HL-60 (cell line): ENCODE data around the gene RAB31.

Source experiments
- DNase-seq, 2 experiments: peaks; one replicate each; pipeline ENCODE4 v3.0.0-alpha.2; 2010 to 2020; ENCODE audit warnings: low read depth in 1 of 2, low spot score in 1 of 2
- H3K27ac ChIP-seq: fragments of 250-450 bp; sonication (Bioruptor Pico); replicated peaks from 2 replicates; pipeline ENCODE4 v1.5.1; 2020; ENCODE audit warnings: mild to moderate bottlenecking, moderate library complexity
- H3K27me3 ChIP-seq: fragments of 250-450 bp; sonication (Bioruptor Pico); 2 replicates; pipeline ENCODE4 v1.5.1; 2021; ENCODE audit warnings: mild to moderate bottlenecking, moderate library complexity; ENCODE audit not compliant: insufficient read depth, poor library complexity, severe bottlenecking
- H3K4me3 ChIP-seq: replicated peaks from 2 replicates; pipeline ENCODE4 v1.5.1; 2011; ENCODE audit warnings: mild to moderate bottlenecking, control low read depth, low read length; ENCODE audit not compliant: insufficient read depth
- GABPA ChIP-seq: IDR thresholded peaks from 2 replicates; pipeline ENCODE4 v1.6.1; 2012; ENCODE audit warnings: low read depth
- POLR2AphosphoS5 ChIP-seq: IDR thresholded peaks from 2 replicates; pipeline ENCODE4 v1.6.1; 2012; ENCODE audit warnings: low read depth
- SPI1 ChIP-seq: IDR thresholded peaks from 2 replicates; pipeline ENCODE4 v1.6.1; 2012; ENCODE audit warnings: low read depth, mild to moderate bottlenecking, borderline replicate concordance
- TF ChIP-seq, protein P1 (sequence below): IDR thresholded peaks from 2 replicates; pipeline ENCODE4 v1.6.1; 2012; ENCODE audit warnings: low read depth; ENCODE audit not compliant: insufficient replicate concordance
- TF ChIP-seq, protein P2 (sequence below): IDR thresholded peaks from one replicate; pipeline ENCODE4 v1.5.1; 2011; ENCODE audit warnings: low read length, control low read depth, inconsistent platforms; ENCODE audit not compliant: insufficient read depth

Gene RAB31

DNA sequence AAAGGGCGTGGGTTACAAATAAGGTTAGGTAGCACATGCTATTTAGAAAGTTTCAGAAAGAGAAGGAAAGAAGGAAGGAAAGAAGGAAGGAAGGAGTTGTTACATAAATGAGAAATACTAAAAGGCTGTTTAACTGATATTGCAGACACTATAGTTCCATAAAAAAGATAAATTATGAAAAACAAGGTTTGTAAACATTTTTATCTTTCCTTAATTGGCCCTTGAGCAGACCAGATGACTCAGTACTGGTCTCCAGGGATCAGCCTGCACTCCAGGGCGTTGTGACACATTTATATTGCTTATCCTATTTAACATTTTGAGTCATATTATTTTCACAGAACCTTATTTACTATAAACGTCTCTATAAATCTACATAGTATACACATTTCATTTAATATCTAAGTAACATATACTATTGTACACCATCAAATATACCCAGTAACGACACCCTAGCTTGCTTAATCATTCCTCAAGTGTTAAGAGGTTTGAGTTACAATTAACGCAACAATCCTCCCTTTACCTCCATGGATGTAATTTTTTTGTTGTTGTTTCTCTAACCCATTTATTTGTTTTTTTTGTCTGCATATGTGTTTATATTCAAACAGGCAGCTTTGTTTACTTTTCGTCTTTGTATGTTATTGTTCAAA is 2.8 kb upstream of the RAB31 start:
- TF ChIP-seq SPI1: no peak
- no peak for TF ChIP-seq GABPA
- TF ChIP-seq, protein P1, sequence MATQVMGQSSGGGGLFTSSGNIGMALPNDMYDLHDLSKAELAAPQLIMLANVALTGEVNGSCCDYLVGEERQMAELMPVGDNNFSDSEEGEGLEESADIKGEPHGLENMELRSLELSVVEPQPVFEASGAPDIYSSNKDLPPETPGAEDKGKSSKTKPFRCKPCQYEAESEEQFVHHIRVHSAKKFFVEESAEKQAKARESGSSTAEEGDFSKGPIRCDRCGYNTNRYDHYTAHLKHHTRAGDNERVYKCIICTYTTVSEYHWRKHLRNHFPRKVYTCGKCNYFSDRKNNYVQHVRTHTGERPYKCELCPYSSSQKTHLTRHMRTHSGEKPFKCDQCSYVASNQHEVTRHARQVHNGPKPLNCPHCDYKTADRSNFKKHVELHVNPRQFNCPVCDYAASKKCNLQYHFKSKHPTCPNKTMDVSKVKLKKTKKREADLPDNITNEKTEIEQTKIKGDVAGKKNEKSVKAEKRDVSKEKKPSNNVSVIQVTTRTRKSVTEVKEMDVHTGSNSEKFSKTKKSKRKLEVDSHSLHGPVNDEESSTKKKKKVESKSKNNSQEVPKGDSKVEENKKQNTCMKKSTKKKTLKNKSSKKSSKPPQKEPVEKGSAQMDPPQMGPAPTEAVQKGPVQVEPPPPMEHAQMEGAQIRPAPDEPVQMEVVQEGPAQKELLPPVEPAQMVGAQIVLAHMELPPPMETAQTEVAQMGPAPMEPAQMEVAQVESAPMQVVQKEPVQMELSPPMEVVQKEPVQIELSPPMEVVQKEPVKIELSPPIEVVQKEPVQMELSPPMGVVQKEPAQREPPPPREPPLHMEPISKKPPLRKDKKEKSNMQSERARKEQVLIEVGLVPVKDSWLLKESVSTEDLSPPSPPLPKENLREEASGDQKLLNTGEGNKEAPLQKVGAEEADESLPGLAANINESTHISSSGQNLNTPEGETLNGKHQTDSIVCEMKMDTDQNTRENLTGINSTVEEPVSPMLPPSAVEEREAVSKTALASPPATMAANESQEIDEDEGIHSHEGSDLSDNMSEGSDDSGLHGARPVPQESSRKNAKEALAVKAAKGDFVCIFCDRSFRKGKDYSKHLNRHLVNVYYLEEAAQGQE: no peak
- TF ChIP-seq, protein P2, sequence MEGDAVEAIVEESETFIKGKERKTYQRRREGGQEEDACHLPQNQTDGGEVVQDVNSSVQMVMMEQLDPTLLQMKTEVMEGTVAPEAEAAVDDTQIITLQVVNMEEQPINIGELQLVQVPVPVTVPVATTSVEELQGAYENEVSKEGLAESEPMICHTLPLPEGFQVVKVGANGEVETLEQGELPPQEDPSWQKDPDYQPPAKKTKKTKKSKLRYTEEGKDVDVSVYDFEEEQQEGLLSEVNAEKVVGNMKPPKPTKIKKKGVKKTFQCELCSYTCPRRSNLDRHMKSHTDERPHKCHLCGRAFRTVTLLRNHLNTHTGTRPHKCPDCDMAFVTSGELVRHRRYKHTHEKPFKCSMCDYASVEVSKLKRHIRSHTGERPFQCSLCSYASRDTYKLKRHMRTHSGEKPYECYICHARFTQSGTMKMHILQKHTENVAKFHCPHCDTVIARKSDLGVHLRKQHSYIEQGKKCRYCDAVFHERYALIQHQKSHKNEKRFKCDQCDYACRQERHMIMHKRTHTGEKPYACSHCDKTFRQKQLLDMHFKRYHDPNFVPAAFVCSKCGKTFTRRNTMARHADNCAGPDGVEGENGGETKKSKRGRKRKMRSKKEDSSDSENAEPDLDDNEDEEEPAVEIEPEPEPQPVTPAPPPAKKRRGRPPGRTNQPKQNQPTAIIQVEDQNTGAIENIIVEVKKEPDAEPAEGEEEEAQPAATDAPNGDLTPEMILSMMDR: no peak
- no peak for TF ChIP-seq POLR2AphosphoS5
- no peaks in the 10 kb centered on the region for H3K27me3 ChIP-seq
- H3K27ac ChIP-seq: peak overlapping the region; percentile 24
- peak in 1 of 2 experiments; percentile 69 for DNase-seq
- no peak overlapping the region for H3K4me3 ChIP-seq

DNA sequence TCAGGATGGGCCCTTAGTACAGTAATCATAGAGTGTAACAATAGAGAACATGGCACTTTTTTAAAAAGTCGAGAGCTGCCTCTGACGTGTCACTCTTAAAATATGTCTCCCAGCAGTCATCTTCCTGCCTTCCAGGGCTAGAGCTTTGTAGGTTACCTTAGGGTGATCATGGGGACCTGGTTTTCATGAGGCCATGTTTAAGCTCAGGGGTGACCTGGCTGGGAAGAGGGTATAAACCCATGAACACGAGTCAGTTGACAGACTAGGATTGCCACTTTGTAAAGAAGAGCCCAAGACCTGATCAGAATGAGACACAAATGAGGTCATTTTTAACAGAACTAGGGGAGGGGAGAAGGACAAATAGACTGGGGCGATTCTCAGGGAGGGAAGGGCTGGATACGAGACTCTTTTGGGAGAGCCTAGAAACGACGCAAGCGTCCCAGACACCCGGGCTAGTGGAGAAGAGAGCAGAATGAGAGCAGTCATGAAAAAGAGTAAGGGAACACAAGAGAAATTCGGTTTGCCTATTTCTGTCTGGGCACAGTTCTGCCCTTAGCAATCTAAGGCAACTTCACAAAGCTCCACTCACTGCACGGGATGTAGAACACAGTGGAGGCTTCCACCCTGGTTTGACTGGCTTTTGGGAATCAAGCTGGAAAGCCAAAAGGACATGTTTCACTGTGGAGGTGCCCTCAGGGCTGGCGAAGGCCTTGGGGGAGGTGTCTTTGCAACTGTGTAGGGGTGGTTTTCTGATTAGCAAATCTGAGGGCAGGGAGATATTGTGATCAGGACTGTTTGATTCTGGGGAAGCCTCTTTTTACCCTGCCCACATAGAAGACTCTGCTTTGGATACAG is 1.8 kb upstream of the RAB31 start:
- Histone ChIP-seq H3K27ac (peak overlapping the region; percentile 24), H3K4me3 (no peak overlapping the region), H3K27me3 (no peaks in the 10 kb centered on the region)
- DNase-seq: no peak
- TF ChIP-seq, protein P1: no peak
- TF ChIP-seq GABPA: no peak
- no peak for TF ChIP-seq POLR2AphosphoS5
- TF ChIP-seq, protein P2: no peak
- TF ChIP-seq SPI1: no peak

DNA sequence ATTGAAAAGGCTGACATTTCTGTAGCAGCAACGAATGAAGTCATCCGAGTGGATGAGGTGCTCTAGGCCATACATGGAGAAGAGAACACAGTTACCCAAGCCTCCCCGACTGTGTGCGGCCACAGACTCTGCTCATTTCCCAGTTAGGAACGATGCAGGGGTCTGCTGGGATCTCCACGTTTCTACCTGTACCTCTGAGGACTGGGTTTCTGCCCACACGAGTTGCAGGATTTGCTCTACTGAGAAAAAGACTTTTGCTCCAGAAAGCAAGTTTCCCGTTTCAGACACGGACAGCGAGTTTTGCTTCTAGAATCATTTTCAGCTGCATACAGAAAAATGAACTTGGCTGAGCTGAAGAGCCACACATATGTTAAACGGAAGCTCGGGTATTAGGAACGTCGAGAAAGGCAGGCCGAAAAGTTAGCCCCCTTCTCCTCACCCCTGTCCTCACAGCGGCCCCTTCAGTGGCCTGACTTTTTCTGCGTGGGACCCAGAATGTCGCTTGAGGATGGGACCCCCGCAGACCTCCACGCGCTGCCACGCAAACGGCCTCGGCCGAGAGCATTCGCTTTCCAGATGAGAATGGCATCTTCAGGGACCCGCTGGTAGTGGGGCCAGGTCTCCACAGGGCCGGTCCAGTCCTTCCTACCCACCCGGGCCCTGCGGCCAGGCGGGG is 582 bp upstream of the RAB31 start:
- Histone ChIP-seq H3K4me3 (peak overlapping the region; percentile 87), H3K27ac (peak overlapping the region; percentile 67), H3K27me3 (no peaks in the 10 kb centered on the region)
- no peak for DNase-seq
- TF ChIP-seq, protein P2: no peak
- no peak for TF ChIP-seq GABPA
